ENCODE measurements around the gene PROM2.

GRCh38 chr2:95323347-95324155 is 49.3 kb downstream of the PROM2 start:
- no peak for TF ChIP-seq POLR2A (IDR thresholded peaks at IDR 0.05; ENCODE audit: low read depth)
- no peak for TF ChIP-seq EP300 (IDR thresholded peaks at IDR 0.05)
